ENCODE measurements around the gene SRXN1. TPM values are rescaled to one million over a fixed set of nuclear protein-coding genes. Genes with fewer than 3 reads are reported as not detected.

SRXN1 gene
- total RNA-seq, 2 donors from 2014 or later = 34.1 to 38.9 TPM

- intact Hi-C loops (cut with DNase I) = no loop called here
- DNase-seq = no peak
- no peak for ATAC-seq
Observed at GRCh38 chr20:661474-662270, 8.7 kb upstream of the SRXN1 start.

GRCh38 chr20:658731-659291 is 5.8 kb upstream of the SRXN1 start:
- intact Hi-C loops (cut with DNase I) = no loop called here
- no peak for DNase-seq
- ATAC-seq = peak in 1 of 2 donors; percentile 15

- intact Hi-C loops (cut with DNase I) = no loop called here
- ATAC-seq (no peak), DNase-seq (no peak)
Observed at GRCh38 chr20:658202-658601, 5.2 kb upstream of the SRXN1 start.

- intact Hi-C loops (cut with DNase I) = no loop called here
- ATAC-seq (no peak), DNase-seq (no peak)
Observed at GRCh38 chr20:655726-656624, 3.0 kb upstream of the SRXN1 start.

GRCh38 chr20:654417-654750 is 1.4 kb upstream of the SRXN1 start:
- intact Hi-C loops (cut with DNase I) = loop anchor here in 1 of 2 donors (5.0 kb wide), 1 partner anchor 73 kb away; no protein-coding TSS in a partner anchor
- DNase-seq (no peak), ATAC-seq (no peak)

GRCh38 chr20:653590-654416 is 803 bp upstream of the SRXN1 start:
- no peak for DNase-seq
- intact Hi-C loops (cut with DNase I) = loop anchor here in 1 of 2 donors (5.0 kb wide), 1 partner anchor 73 kb away; no protein-coding TSS in a partner anchor
- no peak for ATAC-seq

GRCh38 chr20:652615-653109 is 338 bp downstream of the SRXN1 start:
- intact Hi-C loops (cut with DNase I) = loop anchor here in 1 of 2 donors (5.0 kb wide), 1 partner anchor 75 kb away; no protein-coding TSS in a partner anchor
- DNase-seq = peak; percentile 65
- ATAC-seq = peak in 1 of 2 donors; percentile 5

GRCh38 chr20:651713-652614 is 1.0 kb downstream of the SRXN1 start:
- DNase-seq = no peak
- peak; percentile 27 to 41 for ATAC-seq

GRCh38 chr20:650954-651353 is 2.0 kb downstream of the SRXN1 start:
- ATAC-seq = no peak
- intact Hi-C loops (cut with DNase I) = loop anchor here in 1 of 2 donors (5.0 kb wide), 1 partner anchor 76 kb away; no protein-coding TSS in a partner anchor

More at GRCh38 chr20:651713-652614, 1.0 kb downstream of the SRXN1 start:
- intact Hi-C loops (cut with DNase I) = loop anchor here in 1 of 2 donors (5.0 kb wide), 1 partner anchor 75 kb away; no protein-coding TSS in a partner anchor

GRCh38 chr20:650281-650680 is 2.7 kb downstream of the SRXN1 start:
- ATAC-seq (no peak), DNase-seq (no peak)
- intact Hi-C loops (cut with DNase I) = loop anchor here in 1 of 2 donors (5.0 kb wide), 1 partner anchor 77 kb away; no protein-coding TSS in a partner anchor

More at GRCh38 chr20:650954-651353, 2.0 kb downstream of the SRXN1 start:
- DNase-seq = no peak

- ATAC-seq = no peak
- no peak for DNase-seq
- intact Hi-C loops (cut with DNase I) = loop anchor here in 1 of 2 donors (5.0 kb wide), 1 partner anchor 85 kb away; no protein-coding TSS in a partner anchor
Observed at GRCh38 chr20:647479-648019, 5.5 kb downstream of the SRXN1 start.

- intact Hi-C loops (cut with DNase I) = loop anchor here in 1 of 2 donors (5.0 kb wide), 1 partner anchor 85 kb away; no protein-coding TSS in a partner anchor
- ATAC-seq = no peak
Observed at GRCh38 chr20:646868-647233, 6.1 kb downstream of the SRXN1 start.

GRCh38 chr20:646107-646867 is 6.7 kb downstream of the SRXN1 start:
- intact Hi-C loops (cut with DNase I) = loop anchor here in 1 of 2 donors (5.0 kb wide), 1 partner anchor 84 kb away; no protein-coding TSS in a partner anchor
- DNase-seq (no peak), ATAC-seq (no peak)

More at GRCh38 chr20:646868-647233, 6.1 kb downstream of the SRXN1 start:
- DNase-seq = no peak

GRCh38 chr20:645318-646106 is 7.5 kb downstream of the SRXN1 start:
- ATAC-seq (peak; percentile 70 to 75), DNase-seq (peak; percentile 74)
- intact Hi-C loops (cut with DNase I) = loop anchor here (2.0 to 5.0 kb wide), 2 partner anchors 83 kb away; no protein-coding TSS in a partner anchor

- intact Hi-C loops (cut with DNase I) = loop anchor here (2.0 to 5.0 kb wide), 2 partner anchors 82 to 83 kb away; no protein-coding TSS in a partner anchor
- ATAC-seq = no peak
- no peak for DNase-seq
Observed at GRCh38 chr20:644692-645317, 8.2 kb downstream of the SRXN1 start.
